Raji (cell line): ENCODE data around the gene GNB1.
A peak's percentile ranks its signal among the peaks of the same experiment; 100 is the strongest.

Experiments used
- POLR2A ChIP-seq: IDR thresholded peaks from 2 replicates; pipeline ENCODE4 v1.6.1; 2011; ENCODE audit warnings: low read depth, low read length, control low read depth; ENCODE audit not compliant: insufficient read depth

The GNB1 gene

DNA sequence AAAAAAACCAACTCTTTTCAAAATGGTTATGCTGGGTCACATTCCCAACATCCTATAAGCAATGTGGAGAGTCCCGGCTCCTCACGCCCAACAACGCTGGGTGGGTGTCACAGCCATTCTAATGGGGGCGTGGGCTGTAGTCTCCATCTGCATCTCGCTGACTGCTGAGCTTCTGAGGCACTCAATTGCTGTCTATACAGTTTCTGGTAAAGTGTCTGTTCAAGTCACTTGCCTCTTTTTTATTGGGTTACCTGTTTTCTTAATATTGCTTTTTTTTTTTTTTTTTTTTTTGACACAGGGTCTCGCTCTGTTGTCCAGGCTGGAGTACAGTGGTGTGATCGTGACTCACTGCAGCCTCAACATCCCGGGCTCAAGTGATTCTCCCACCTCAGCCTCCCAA, 54.8 kb downstream of the GNB1 start:
- no peak for TF ChIP-seq POLR2A

DNA sequence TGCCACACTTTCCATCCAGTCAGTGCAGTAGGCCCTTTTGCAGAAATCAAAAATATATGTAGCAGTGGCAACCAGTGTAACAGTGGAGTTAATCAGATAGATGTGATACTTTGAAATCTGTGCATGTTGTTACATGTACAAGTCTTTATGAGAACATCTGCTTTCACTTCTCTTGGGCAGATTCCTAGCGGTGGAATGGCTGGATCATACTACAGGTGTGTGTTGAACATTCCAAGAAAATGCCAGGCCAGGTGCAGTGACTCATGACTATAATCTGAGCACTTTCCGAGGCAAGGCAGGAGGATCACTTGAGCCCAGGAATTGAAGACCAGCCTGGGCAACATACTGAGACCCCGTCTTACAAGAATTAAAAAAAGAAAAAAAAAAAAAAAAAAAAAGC, 55.3 kb downstream of the GNB1 start:
- no peak for TF ChIP-seq POLR2A

DNA sequence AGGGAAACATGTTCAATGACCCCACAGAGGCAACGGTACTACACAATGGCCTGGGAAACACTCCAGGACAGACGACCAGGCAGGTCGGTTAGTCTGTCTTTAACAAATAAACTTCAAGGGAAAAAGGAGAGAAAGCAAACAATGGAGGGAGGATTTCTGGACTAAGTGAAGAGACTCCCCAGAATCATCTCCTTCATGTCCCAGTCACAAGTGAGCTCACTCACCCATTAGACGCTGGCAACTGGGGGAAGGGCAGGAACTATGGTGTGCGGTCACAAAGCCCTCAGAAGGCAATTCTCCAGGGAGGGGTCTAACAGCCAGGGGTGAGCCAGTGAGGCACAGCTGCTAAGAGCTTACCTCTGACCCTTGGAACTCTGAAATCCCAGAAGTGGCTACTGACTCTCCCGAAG, 57.0 kb downstream of the GNB1 start:
- peak; percentile 7; the same call in 1 of the 2 replicates for TF ChIP-seq POLR2A

DNA sequence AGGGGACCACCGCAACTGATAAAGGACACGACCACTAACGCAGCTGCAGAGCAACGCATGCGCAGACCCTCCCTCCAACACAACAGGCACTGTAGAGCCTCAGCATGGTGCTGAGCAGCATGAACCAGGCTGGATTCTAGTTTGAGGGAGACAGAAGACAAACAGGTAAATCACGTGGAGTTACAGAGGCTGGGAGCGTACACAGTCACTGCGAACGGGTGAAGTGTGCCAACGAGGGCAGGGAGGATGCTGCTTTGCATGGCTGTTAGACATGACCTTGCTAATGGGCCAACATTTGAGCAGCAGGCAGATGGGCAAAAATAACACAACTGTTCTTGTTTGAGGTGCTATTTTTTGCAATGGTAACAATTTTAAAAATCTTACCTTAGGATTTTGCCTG, 57.4 kb downstream of the GNB1 start:
- peak; percentile 62 for TF ChIP-seq POLR2A

DNA sequence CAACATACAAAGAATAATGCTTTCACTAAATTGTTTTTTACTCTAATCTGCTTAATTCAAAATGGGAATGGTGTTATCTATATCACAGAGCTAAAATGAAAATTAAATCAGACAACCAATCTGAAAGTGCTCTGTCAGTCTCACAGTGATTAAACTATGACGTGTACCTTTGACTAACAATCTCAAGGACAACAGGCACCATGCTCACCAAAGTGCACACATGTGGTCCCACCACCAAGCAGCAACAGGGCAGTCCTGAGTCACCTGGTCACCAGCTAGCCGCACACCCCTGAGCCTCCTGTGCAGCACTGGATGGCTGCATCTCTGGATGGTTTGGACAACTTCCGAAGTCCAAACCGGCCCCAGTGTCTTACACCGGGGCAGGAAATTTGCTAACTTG, 58.1 kb downstream of the GNB1 start:
- TF ChIP-seq POLR2A = no peak

DNA sequence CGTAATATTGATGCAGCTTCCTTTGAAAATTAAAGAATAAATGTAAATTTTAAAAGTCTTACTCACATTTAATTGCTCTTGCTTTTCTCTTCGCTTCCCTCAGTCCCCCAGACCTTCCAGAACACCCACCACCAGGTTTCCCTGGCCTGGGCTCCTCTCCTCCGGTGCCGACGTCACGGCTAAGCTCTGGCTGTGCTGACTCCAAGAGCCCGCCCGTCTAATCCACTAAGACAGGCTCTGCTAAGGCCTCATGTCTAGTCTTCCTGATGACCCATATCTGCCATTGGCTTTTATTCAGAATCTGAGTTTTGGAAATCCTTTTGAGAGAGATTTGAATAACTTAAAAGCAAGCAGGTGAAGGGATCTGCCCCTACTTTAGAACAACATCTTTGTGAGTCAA, 58.7 kb downstream of the GNB1 start:
- TF ChIP-seq POLR2A = no peak

DNA sequence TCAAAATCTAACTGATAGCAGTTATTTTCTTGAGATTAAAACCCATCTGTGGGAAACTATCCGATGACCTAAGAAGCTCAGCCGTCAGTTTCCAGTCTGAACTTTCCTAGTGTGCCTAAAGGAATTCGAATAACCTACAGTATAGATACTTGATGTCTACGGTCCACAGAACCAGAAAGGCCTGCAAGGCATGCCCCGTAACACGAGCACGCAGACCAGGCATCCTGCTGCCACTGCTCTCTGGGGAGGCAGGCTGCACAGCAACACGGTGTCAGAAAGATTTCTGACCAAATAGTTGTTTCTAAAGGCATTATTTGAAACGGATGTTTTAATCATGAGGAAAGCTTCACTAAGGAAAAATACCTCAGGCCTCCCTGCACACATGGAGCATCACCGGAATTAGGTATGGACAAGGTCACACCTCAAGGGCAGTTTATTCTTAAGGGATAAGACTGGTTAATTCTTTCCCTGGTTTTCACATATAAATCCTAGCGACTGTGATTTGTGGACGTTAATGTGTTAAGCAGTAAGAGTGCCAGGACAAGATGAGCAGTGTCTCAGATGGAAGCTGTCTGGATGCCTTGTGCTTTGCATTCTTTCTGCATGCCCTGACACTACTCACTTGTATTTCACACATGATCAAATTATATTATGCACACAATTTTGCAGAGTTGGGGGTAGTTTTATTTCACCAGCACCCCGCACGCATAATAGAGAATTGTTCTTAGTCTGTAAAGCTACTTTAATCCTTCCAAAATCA, 63.6 kb downstream of the GNB1 start:
- TF ChIP-seq POLR2A = no peak

DNA sequence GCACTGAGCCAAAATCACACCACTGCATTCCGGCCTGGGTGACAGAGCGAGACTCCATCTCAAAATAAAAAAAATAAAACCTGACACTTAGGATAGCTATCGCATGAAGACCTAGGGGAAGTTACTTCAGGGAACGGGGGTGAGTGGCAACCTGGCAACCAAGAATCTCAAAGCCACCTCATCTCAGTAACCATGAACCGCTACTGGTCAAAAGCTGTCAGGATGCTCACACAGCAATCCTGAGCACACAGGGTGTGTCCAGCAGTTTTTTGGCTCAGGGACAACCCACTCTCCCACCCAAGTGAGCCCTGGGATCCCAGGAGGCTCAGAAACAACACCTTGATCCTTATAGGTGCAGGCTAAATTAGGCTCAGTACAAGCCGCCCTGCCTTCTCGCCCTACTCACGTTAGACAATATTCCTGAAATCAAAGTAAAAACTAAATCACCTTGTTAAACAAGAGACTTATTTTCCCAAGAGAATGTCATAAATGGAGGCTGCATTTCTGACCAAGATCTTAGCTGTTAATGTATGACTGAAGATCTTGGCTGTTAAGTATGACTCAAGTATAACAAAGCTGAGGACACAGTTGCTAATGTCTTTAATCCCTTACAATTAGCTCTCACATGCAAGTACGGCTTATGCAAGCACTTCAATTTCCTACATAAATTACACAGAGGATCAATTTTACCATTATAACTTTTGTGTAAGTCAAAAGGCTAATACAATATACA, 64.4 kb downstream of the GNB1 start:
- TF ChIP-seq POLR2A = no peak

DNA sequence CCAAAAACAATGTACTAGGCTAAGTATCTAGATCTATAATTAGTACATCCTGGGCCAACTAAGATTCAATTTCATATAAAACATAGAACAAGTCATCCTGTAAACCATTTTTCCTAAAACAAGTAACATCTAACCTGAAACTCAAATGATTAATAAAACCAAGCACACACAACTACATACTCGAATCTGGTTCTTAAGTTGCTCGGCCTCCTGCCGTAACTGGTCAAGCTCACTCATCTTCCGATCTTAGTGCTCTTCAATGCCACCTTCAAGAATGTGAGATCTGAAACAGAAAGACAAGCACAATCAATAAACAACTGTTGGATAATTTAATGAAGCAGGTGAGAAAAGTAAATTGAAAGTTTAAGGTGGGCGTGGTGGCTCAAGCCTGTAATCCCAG, 65.7 kb downstream of the GNB1 start:
- TF ChIP-seq POLR2A = no peak

DNA sequence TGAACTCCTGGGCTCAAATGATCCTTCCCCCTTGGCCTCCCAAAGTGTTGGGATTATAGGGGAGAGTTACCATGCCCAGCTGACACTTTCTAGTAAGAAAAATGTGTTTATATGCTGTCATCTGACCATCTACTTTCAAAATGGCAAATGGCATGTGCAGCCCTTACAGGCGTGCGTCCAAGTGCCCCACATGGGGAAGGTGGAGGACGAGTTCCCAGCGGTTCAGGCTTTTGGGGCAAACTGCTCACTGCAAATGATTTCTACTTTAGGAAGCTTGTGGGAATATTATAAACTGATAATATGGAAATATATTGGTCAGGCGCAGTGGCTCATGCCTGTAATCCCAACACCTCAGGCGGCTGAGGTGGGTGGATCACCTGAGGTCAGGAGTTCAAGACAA, 71.1 kb downstream of the GNB1 start:
- no peak for TF ChIP-seq POLR2A

DNA sequence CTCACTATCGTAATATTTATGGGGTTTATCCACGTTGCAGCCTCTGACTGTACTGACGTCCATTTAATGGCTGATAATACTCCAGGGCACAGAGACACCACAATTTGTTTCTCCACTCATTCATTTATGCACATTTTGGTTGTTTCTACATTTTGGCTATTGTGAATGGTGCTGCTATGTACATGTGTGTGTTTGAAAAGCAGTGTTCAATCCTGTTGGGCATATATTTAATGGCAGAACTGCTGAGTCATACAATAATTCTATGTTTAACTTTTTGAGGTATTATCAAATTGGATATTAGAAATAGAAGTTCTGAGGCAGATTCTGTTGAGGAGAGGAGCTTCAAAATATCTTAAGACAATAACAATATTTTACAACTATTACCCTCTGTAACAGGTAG, 73.7 kb downstream of the GNB1 start:
- TF ChIP-seq POLR2A = no peak

DNA sequence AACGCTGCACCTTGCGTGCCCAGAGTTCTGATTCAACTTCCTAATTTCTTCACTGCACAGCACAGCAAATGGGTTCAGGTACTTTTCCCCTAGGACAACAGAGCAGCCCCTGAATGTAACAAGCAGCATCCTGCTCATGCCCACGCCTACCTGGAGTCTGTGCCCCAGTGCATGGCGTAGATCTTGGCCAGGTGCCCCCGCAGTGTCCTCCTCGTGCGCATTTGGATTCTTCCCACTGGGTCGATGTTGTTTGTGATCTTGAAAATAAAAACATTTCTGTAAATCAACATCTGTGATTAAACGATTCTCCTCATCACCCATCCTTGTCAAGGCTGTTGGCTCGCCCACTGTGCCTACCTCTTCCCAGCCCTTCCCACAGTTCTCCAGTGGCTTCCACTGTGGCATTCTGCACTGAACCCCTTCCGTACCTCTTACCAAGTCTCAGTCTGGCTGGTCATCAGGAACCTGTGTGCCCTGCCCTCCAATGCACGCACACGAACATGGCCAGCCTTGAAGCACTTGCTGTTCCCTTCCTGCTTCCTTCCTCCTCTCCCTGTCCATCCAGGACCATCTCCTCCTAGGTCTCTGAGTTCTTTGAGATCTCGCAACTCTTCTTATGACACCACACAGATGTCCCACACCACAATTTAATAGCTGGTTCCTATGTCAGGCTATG, 75.1 kb downstream of the GNB1 start:
- no peak for TF ChIP-seq POLR2A

DNA sequence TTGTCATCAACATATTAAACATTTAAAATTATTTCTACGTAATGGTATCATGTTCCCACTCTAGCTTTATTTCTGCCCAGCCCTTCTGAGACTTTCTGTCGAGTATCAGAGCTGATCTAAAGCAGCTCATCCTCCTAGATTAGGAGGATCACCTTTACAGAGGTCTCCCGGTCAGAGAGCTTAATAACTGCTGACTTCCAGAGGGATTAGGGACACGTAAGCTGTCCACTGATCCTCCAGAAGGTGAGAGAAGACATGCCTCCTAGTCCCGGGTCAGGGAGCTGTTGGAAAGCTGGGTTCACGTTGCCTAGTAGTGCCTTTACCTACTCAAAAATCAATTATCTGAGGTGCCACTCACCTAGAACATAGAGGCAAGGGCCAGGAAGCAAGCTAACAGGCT, 81.4 kb downstream of the GNB1 start:
- TF ChIP-seq POLR2A = no peak

DNA sequence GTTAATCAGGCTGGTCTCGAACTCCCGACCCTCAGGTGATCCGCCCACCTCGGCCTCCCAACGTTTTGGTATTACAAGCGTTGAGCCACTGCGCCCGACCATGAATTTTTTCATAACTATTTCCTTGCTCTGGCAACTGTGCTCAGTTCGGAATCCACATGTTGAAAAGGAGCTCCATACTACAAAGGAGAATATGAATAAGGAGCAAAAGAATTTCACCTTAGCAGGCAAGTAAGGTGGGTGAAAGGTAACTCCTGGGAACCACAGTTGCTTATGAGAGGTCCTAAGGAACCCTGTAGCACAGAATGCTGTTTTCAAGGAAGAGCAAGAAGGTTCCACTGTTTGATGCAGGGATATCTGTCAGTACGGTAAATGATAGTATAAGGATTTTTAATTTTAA, 82.7 kb downstream of the GNB1 start:
- no peak for TF ChIP-seq POLR2A

DNA sequence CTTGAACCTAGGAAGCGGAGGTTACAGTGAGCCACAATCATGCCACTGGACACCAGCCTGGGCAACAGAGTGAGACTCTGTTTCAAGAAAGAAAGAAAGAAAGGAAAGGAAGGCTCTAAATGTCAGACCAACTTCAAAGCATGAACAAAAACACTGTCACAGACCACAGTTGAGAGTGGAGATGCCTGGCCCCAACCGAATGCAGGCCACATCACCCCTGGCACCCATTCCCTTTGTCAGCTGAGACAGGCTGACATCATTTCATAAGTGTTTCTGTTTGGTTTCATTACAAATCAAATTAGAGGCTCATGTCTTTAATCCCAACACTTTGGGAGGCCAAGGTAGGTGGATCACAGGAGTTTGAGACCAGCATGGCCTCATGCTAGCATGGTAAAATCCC, 84.0 kb downstream of the GNB1 start:
- TF ChIP-seq POLR2A = no peak

DNA sequence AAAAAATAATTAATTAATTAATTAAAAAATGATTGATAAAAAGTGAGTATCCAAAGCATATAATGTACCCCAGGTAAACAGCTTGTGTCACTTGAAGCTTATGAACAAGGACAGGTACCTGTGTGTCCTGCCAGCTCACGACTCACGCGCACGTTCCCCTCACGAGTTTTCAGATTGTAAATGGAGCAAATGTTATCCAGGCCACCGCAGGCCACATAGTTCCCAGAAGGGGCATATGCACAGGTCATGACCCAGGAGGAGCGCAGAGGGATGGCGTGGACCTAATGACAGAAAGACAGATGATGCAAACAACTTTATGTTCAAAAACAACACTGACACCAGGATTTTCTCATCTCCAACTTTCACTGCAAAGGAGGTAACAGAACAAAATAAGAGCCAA, 86.6 kb downstream of the GNB1 start:
- TF ChIP-seq POLR2A = no peak
